ENCODE results near the gene TAF7L. TPM values are rescaled to one million over a fixed set of nuclear protein-coding genes. Genes with fewer than 3 reads are reported as not detected.
"Not testable (repeated sequence)": the region's sequence is repeated elsewhere in the genome, so short reads cannot be mapped to it uniquely, and the experiment has no call there.

The TAF7L gene, protein sequence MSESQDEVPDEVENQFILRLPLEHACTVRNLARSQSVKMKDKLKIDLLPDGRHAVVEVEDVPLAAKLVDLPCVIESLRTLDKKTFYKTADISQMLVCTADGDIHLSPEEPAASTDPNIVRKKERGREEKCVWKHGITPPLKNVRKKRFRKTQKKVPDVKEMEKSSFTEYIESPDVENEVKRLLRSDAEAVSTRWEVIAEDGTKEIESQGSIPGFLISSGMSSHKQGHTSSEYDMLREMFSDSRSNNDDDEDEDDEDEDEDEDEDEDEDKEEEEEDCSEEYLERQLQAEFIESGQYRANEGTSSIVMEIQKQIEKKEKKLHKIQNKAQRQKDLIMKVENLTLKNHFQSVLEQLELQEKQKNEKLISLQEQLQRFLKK
- polyA plus RNA-seq = under 1 TPM; 0.07 to 0.14 TPM

DNA sequence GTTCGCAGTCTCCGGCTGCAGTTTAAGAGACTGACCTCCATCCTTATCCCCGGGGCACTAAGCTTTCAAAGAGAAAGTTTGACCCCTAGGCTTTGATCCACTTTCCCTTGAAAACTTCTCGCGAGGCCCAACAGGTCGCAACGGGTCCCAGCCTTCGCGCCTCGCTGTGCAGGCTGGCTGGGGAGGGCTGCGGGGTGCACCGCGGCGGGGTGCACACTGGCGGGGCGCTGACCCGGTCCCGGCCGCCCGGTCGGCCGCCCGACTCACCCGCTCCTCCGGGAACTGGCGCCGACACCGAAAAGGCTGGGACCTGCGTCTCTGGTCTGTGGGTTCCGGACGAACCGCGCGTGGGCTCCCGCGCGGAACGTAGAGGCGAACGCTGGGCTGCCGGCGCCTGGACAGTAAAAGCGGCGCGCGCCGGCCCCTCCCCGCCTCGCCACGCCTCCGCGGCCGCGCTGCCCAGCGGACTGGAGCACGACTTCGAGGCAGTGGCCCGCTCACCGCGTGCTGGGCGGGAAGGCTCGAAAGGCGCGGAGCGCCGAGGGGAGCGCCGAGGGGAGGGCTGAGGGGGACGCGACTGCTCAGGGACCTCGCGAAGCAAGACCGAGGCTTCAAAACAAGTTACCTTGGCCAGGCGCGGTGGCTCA, at the start of gene TAF7L:
TSS of gene TAF7L (minus strand) at position 378 of the 647 bp plus-strand sequence. CDS start 3,791 bp downstream, outside the sequence.
- Histone ChIP-seq H3K27me3 (ENCODE audit: control insufficient read depth in 1 of 2, insufficient read depth in 2 of 2, low read length in 2 of 2) (no peaks in the 10 kb centered on the region), H3K4me3 (ENCODE audit: low read depth in 1 of 2, low read length in 2 of 2) (peak within 1 kb of the TSS in 1 of 2 donors; percentile 22)
- 26 to 50% methylated on average over 57 to 75 of the region's 75 CpGs for WGBS, 2 donors

DNA sequence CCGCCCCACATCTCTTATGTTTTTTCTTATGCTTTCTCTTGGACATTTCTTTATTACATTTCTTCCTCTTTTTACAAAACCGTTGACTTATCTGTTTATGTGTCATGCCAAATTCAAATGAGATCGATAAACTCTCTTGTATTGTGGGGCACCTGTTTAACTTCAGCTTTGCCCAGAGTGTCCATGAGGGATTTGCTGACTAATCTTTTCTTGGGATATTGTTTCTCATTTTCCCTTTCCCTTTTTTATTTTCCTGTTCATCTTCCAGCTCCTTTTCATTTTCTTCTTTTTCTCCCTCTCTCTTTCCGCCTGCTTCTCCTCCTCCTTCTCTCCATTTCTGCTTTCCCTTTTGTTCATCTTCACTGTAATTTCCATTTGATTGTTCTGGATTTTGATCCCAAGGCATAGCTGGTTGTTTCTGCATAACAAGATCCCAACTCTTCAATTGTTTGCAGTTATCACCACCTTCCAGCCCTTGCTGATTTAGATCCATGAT, 46.7 kb upstream of the TAF7L start:
- Histone ChIP-seq H3K4me3 (ENCODE audit: low read depth in 1 of 2, low read length in 2 of 2) (no peak overlapping the region), H3K36me3 (ENCODE audit: control insufficient read depth in 2 of 2, insufficient read depth in 2 of 2, low read length in 1 of 2) (no peaks in the 10 kb centered on the region), H3K27ac (ENCODE audit: low read depth in 2 of 2, low read length in 1 of 2) (no peak overlapping the region), H3K4me1 (ENCODE audit: control insufficient read depth in 2 of 2, insufficient read depth in 2 of 2, low read length in 1 of 2) (no peaks in the 10 kb centered on the region), H3K9me3 (ENCODE audit: control insufficient read depth in 2 of 2, insufficient read depth in 1 of 2, low read depth in 1 of 2, low read length in 1 of 2) (no peaks in the 10 kb centered on the region), H3K27me3 (ENCODE audit: control insufficient read depth in 1 of 2, insufficient read depth in 2 of 2, low read length in 2 of 2) (no peaks in the 10 kb centered on the region)
- 85 to 88% methylated on average over 4 of the region's 4 CpGs for WGBS, 2 donors

More for the DNA sequence above, at the start of gene TAF7L:
- Histone ChIP-seq H3K36me3 (ENCODE audit: control insufficient read depth in 2 of 2, insufficient read depth in 2 of 2, low read length in 1 of 2) (no peaks in the 10 kb centered on the region), H3K4me1 (ENCODE audit: control insufficient read depth in 2 of 2, insufficient read depth in 2 of 2, low read length in 1 of 2) (no peaks in the 10 kb centered on the region), H3K27ac (ENCODE audit: low read depth in 2 of 2, low read length in 1 of 2) (no peak within 1 kb of the TSS), H3K9me3 (ENCODE audit: control insufficient read depth in 2 of 2, insufficient read depth in 1 of 2, low read depth in 1 of 2, low read length in 1 of 2) (peaks cover 2 to 3% of the 10 kb centered on the region in 2 donors)

DNA sequence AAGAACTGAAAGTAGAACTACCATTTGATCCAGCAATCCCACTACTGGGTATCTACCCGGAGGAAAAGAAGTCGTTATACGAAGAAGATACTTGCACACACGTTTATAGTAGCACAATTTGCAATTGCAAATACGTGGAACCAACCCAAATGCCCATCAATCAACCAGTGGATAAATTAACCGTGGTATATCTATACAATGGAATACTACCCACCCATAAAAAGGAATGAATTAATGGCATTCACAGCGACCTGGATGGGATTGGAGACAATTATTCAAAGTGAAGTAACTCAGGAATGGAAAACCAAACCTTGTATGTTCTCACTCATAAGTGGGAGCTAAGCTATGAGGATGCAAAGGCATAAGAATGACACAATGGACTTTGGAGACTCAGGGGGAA, 43.2 kb upstream of the TAF7L start:
- not testable (repeated sequence) for H3K9me3 ChIP-seq (ENCODE audit: control insufficient read depth in 2 of 2, insufficient read depth in 1 of 2, low read depth in 1 of 2, low read length in 1 of 2); H3K36me3 ChIP-seq (ENCODE audit: control insufficient read depth in 2 of 2, insufficient read depth in 2 of 2, low read length in 1 of 2); H3K27ac ChIP-seq (ENCODE audit: low read depth in 2 of 2, low read length in 1 of 2); H3K4me3 ChIP-seq (ENCODE audit: low read depth in 1 of 2, low read length in 2 of 2); H3K27me3 ChIP-seq (ENCODE audit: control insufficient read depth in 1 of 2, insufficient read depth in 2 of 2, low read length in 2 of 2); H3K4me1 ChIP-seq (ENCODE audit: control insufficient read depth in 2 of 2, insufficient read depth in 2 of 2, low read length in 1 of 2)
- 75 to 77% methylated on average over 7 of the region's 7 CpGs for WGBS, 2 donors

DNA sequence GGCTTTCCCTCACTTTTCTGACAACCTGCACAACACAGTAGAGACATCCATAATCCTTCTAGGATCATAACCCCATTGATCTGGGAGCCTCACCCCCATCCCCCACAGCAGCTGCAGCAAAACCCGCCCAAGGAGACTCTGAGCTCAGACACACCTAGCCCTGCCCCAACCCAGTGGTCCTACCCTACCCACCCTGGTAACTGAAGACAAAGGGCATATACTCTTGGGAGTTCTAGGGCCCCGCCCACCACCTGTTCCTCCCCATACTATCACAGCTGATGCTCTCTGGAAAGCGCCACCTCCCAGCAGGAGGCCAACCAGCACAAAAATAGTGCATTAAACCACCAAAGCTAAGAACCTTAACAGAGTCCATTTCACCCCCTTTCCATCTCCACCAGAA, 35.5 kb upstream of the TAF7L start:
- WGBS, 2 donors = 56 to 91% methylated on average over 3 of the region's 3 CpGs
- H3K27ac ChIP-seq (ENCODE audit: low read depth in 2 of 2, low read length in 1 of 2); H3K36me3 ChIP-seq (ENCODE audit: control insufficient read depth in 2 of 2, insufficient read depth in 2 of 2, low read length in 1 of 2); H3K4me3 ChIP-seq (ENCODE audit: low read depth in 1 of 2, low read length in 2 of 2); H3K4me1 ChIP-seq (ENCODE audit: control insufficient read depth in 2 of 2, insufficient read depth in 2 of 2, low read length in 1 of 2); H3K27me3 ChIP-seq (ENCODE audit: control insufficient read depth in 1 of 2, insufficient read depth in 2 of 2, low read length in 2 of 2); H3K9me3 ChIP-seq (ENCODE audit: control insufficient read depth in 2 of 2, insufficient read depth in 1 of 2, low read depth in 1 of 2, low read length in 1 of 2): not testable (repeated sequence)

DNA sequence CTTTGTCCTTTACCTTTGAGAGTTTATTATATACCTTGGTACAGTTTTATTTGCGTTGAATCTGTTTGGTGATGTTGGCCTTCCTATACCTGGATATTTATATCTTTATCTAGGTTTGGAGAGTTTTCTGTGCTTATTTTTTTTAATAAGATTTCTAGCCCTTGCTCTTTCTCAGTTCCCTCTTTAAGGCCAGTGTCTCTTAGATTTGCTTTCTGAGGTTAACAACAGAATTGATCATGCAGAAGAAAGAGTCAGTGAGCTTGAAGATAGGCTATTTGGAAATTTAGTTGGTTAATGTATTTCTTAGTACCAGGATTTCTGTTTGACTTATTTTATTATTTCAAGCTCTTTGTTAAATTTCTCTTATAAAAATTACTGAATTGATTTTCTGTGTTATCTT, 12.7 kb upstream of the TAF7L start:
- H3K27me3 ChIP-seq (ENCODE audit: control insufficient read depth in 1 of 2, insufficient read depth in 2 of 2, low read length in 2 of 2) = no peaks in the 10 kb centered on the region
- no peaks in the 10 kb centered on the region for H3K4me1 ChIP-seq (ENCODE audit: control insufficient read depth in 2 of 2, insufficient read depth in 2 of 2, low read length in 1 of 2)
- H3K36me3 ChIP-seq (ENCODE audit: control insufficient read depth in 2 of 2, insufficient read depth in 2 of 2, low read length in 1 of 2) = no peaks in the 10 kb centered on the region
- no peaks in the 10 kb centered on the region for H3K9me3 ChIP-seq (ENCODE audit: control insufficient read depth in 2 of 2, insufficient read depth in 1 of 2, low read depth in 1 of 2, low read length in 1 of 2)
- no peak overlapping the region for H3K4me3 ChIP-seq (ENCODE audit: low read depth in 1 of 2, low read length in 2 of 2)
- WGBS, 2 donors = 82 to 95% methylated on average over 1 of the region's 1 CpG
- no peak overlapping the region for H3K27ac ChIP-seq (ENCODE audit: low read depth in 2 of 2, low read length in 1 of 2)

DNA sequence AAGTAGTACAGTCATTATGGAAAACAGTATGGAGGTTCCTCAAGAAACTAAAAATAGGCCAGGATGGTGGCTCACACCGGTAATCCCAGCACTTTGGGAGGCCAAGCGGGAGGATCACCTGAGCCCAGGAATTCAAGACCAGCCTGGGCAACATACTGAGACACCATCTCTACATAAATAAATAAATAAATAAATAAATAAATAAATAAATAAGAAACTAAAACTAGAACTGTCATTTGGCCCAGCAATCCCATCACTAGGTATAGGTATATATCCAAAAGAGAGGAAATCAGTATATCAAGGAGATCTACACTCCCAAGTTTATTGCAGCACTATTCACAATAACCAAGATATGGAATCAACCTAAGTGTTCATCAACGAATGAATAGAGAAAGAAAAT, 4.5 kb upstream of the TAF7L start:
- not testable (repeated sequence) for H3K9me3 ChIP-seq (ENCODE audit: control insufficient read depth in 2 of 2, insufficient read depth in 1 of 2, low read depth in 1 of 2, low read length in 1 of 2); H3K36me3 ChIP-seq (ENCODE audit: control insufficient read depth in 2 of 2, insufficient read depth in 2 of 2, low read length in 1 of 2); H3K27ac ChIP-seq (ENCODE audit: low read depth in 2 of 2, low read length in 1 of 2); H3K4me3 ChIP-seq (ENCODE audit: low read depth in 1 of 2, low read length in 2 of 2); H3K27me3 ChIP-seq (ENCODE audit: control insufficient read depth in 1 of 2, insufficient read depth in 2 of 2, low read length in 2 of 2); H3K4me1 ChIP-seq (ENCODE audit: control insufficient read depth in 2 of 2, insufficient read depth in 2 of 2, low read length in 1 of 2)
- WGBS, 2 donors = 96 to 99% methylated on average over 3 of the region's 3 CpGs

DNA sequence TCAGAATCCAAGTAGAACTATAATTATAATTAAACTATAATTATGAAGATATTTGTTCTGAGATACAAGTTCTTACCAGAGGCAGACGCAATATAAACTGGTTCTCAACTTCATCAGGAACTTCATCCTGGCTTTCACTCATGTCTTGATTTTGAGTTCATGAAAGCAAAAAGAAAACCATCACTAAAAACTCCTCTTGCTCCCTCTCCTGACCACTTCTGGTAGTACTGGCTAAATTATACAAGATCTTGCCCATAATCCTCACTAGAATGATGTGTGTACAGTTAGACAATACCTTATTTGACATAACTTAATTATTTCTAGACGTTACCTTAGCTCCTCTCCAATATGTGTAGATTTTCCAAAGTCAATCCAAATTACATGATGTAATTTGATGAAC, 3.7 kb downstream of the TAF7L start:
- H3K9me3 ChIP-seq (ENCODE audit: control insufficient read depth in 2 of 2, insufficient read depth in 1 of 2, low read depth in 1 of 2, low read length in 1 of 2) = peaks cover 0 to 3% of the 10 kb centered on the region in 2 donors
- H3K4me3 ChIP-seq (ENCODE audit: low read depth in 1 of 2, low read length in 2 of 2) = no peak overlapping the region
- no peaks in the 10 kb centered on the region for H3K36me3 ChIP-seq (ENCODE audit: control insufficient read depth in 2 of 2, insufficient read depth in 2 of 2, low read length in 1 of 2)
- no peak overlapping the region for H3K27ac ChIP-seq (ENCODE audit: low read depth in 2 of 2, low read length in 1 of 2)
- no peaks in the 10 kb centered on the region for H3K4me1 ChIP-seq (ENCODE audit: control insufficient read depth in 2 of 2, insufficient read depth in 2 of 2, low read length in 1 of 2)
- 2 to 7% methylated on average over 2 of the region's 2 CpGs for WGBS, 2 donors
- H3K27me3 ChIP-seq (ENCODE audit: control insufficient read depth in 1 of 2, insufficient read depth in 2 of 2, low read length in 2 of 2) = no peaks in the 10 kb centered on the region

DNA sequence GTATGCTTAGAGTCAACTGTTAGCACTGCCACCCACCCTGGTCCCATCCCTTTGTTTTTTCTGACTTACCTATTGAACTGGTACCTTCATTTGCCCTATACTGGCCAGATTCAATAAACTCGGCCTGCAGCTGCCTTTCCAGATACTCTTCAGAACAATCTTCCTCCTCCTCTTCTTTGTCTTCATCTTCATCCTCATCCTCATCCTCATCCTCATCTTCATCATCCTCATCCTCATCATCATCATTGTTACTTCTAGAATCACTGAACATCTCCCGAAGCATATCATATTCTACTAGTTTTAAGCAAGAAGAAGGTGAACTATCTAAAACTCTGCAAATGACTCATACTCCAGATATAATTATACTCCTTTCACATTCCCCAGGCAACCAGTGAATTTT, 14.9 kb downstream of the TAF7L start:
- Histone ChIP-seq H3K36me3 (ENCODE audit: control insufficient read depth in 2 of 2, insufficient read depth in 2 of 2, low read length in 1 of 2) (no peaks in the 10 kb centered on the region), H3K4me1 (ENCODE audit: control insufficient read depth in 2 of 2, insufficient read depth in 2 of 2, low read length in 1 of 2) (no peaks in the 10 kb centered on the region), H3K9me3 (ENCODE audit: control insufficient read depth in 2 of 2, insufficient read depth in 1 of 2, low read depth in 1 of 2, low read length in 1 of 2) (no peaks in the 10 kb centered on the region), H3K27ac (ENCODE audit: low read depth in 2 of 2, low read length in 1 of 2) (no peak overlapping the region), H3K27me3 (ENCODE audit: control insufficient read depth in 1 of 2, insufficient read depth in 2 of 2, low read length in 2 of 2) (no peaks in the 10 kb centered on the region), H3K4me3 (ENCODE audit: low read depth in 1 of 2, low read length in 2 of 2) (no peak overlapping the region)
- WGBS, 2 donors = 83 to 85% methylated on average over 2 of the region's 2 CpGs

DNA sequence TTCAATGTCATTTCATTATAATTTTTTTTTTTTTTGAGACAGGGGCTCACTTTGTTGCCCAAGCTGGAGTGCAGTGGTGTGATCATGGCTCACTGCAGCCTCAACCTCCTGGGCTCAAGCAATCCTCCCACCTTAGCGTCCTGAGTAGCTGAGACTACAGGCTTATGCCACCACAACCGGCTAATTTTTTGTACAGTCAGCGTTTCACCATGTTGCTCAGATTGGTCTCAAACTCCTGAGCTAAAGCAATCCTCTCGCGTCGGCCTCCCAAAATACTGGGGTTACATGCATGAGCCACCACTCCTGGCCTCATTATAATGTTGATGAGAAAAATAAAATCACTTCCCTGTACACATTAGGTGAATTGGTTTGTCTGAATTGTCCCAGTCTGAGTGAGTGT, 16.9 kb downstream of the TAF7L start:
- WGBS, 2 donors = 85 to 97% methylated on average over 6 of the region's 6 CpGs
- no peak overlapping the region for H3K4me3 ChIP-seq (ENCODE audit: low read depth in 1 of 2, low read length in 2 of 2)

More for the DNA sequence above, 16.9 kb downstream of the TAF7L start:
- no peaks in the 10 kb centered on the region for H3K4me1 ChIP-seq (ENCODE audit: control insufficient read depth in 2 of 2, insufficient read depth in 2 of 2, low read length in 1 of 2)
- no peaks in the 10 kb centered on the region for H3K27me3 ChIP-seq (ENCODE audit: control insufficient read depth in 1 of 2, insufficient read depth in 2 of 2, low read length in 2 of 2)
- no peaks in the 10 kb centered on the region for H3K9me3 ChIP-seq (ENCODE audit: control insufficient read depth in 2 of 2, insufficient read depth in 1 of 2, low read depth in 1 of 2, low read length in 1 of 2)
- no peak overlapping the region for H3K27ac ChIP-seq (ENCODE audit: low read depth in 2 of 2, low read length in 1 of 2)
- H3K36me3 ChIP-seq (ENCODE audit: control insufficient read depth in 2 of 2, insufficient read depth in 2 of 2, low read length in 1 of 2) = no peaks in the 10 kb centered on the region
